Smooth muscle cell (in vitro differentiated cells): Measurements from ENCODE around the gene SCYGR4. TPM values are rescaled to one million over a fixed set of nuclear protein-coding genes. Genes with fewer than 3 reads are reported as not detected.
"Not testable (repeated sequence)": the region's sequence is repeated elsewhere in the genome, so short reads cannot be mapped to it uniquely, and the experiment has no call there.

Source experiments
- DNase-seq: peaks from one replicate; lab custom pipeline; 2025; ENCODE audit not compliant: unreplicated experiment; lab: John Stamatoyannopoulos, UW
- H2AFZ ChIP-seq: fragments of 200-600 bp; sonication (generic); 2 replicates; pipeline ENCODE4 v1.6.0; 2016; ENCODE audit warnings: antibody characterized with exemption, low read depth, mild to moderate bottlenecking
- H3F3A ChIP-seq: fragments of 200-600 bp; sonication (generic); 2 replicates; pipeline ENCODE4 v1.6.0; 2017; ENCODE audit warnings: antibody characterized with exemption, low read depth
- H3K27ac ChIP-seq: fragments of 200-600 bp; sonication (generic); 2 replicates; pipeline ENCODE4 v1.5.1; 2016; ENCODE audit warnings: low read depth, mild to moderate bottlenecking
- H3K27me3 ChIP-seq: fragments of 200-600 bp; sonication (generic); 2 replicates; pipeline ENCODE4 v1.6.1; 2016; ENCODE audit warnings: low read depth, mild to moderate bottlenecking
- H3K36me3 ChIP-seq: fragments of 200-600 bp; sonication (generic); 2 replicates; pipeline ENCODE4 v1.5.1; 2016; ENCODE audit warnings: low read depth
- H3K4me1 ChIP-seq: fragments of 200-600 bp; sonication (generic); 2 replicates; pipeline ENCODE4 v1.5.1; 2016; ENCODE audit warnings: low read depth
- H3K4me2 ChIP-seq: fragments of 200-600 bp; sonication (generic); 2 replicates; pipeline ENCODE4 v1.6.0; 2016; ENCODE audit warnings: mild to moderate bottlenecking
- H3K4me3 ChIP-seq: fragments of 200-600 bp; sonication (generic); 2 replicates; pipeline ENCODE4 v1.5.1; 2016; ENCODE audit warnings: mild to moderate bottlenecking
- H3K79me2 ChIP-seq: fragments of 200-600 bp; sonication (generic); 2 replicates; pipeline ENCODE4 v1.6.0; 2016; ENCODE audit warnings: low read depth, mild to moderate bottlenecking
- H3K9ac ChIP-seq: fragments of 200-600 bp; sonication (generic); 2 replicates; pipeline ENCODE4 v1.6.0; 2016; ENCODE audit warnings: low read depth
- H3K9me3 ChIP-seq: fragments of 200-600 bp; sonication (generic); replicated peaks from 2 replicates; pipeline ENCODE4 v1.5.1; 2016; ENCODE audit warnings: low read depth
- H4K20me1 ChIP-seq: fragments of 200-600 bp; sonication (generic); 2 replicates; pipeline ENCODE4 v1.6.0; 2016; ENCODE audit warnings: low read depth
- WGBS: methylation state at CpG from one replicate; pipeline ENCODE4 v1.1.7; 2016; ENCODE audit warnings: low lambda C conversion rate; 5-methylcytosine and 5-hydroxymethylcytosine counted together
- polyA plus RNA-seq: library from polyadenylated mRNA; unstranded; fragments of >200 nt; fragmentation: Nextera tagmentation; extraction: Ambion mirVana; gene quantifications from 2 replicates; pipeline ENCODE4 v1.2.1, GENCODE V29; 2016
- total RNA-seq: library from RNA; depleted of rRNA; stranded (reverse); fragments of >200 nt; gene quantifications from 2 replicates; pipeline ENCODE4 v1.2.3, GENCODE V29; 2014
- TF ChIP-seq, protein P1 (sequence below): fragments of 200-600 bp; sonication (generic); IDR thresholded peaks from 2 replicates; pipeline ENCODE4 v1.5.1; 2017; ENCODE audit warnings: borderline replicate concordance, mild to moderate bottlenecking, antibody characterized with exemption; ENCODE audit not compliant: insufficient read depth, poor library complexity, severe bottlenecking

SCYGR4 gene
- total and polyA plus RNA-seq, 2 experiments from 2014 or later = not detected

GRCh38 chr2:227597998-227598397 lies 19.3 kb upstream of the SCYGR4 start:
- no peak overlapping the region for H3K4me3 ChIP-seq
- no peak overlapping the region for H3K4me2 ChIP-seq
- no peak for DNase-seq
- H3K79me2 ChIP-seq = no peaks in the 10 kb centered on the region
- TF ChIP-seq, protein P1, sequence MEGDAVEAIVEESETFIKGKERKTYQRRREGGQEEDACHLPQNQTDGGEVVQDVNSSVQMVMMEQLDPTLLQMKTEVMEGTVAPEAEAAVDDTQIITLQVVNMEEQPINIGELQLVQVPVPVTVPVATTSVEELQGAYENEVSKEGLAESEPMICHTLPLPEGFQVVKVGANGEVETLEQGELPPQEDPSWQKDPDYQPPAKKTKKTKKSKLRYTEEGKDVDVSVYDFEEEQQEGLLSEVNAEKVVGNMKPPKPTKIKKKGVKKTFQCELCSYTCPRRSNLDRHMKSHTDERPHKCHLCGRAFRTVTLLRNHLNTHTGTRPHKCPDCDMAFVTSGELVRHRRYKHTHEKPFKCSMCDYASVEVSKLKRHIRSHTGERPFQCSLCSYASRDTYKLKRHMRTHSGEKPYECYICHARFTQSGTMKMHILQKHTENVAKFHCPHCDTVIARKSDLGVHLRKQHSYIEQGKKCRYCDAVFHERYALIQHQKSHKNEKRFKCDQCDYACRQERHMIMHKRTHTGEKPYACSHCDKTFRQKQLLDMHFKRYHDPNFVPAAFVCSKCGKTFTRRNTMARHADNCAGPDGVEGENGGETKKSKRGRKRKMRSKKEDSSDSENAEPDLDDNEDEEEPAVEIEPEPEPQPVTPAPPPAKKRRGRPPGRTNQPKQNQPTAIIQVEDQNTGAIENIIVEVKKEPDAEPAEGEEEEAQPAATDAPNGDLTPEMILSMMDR = no peak
- no peak overlapping the region for H3K27ac ChIP-seq
- H3K9me3 ChIP-seq = no peaks in the 10 kb centered on the region
- no peaks in the 10 kb centered on the region for H4K20me1 ChIP-seq
- no peaks in the 10 kb centered on the region for H3K27me3 ChIP-seq
- no peaks in the 10 kb centered on the region for H3K36me3 ChIP-seq
- no peak overlapping the region for H3K9ac ChIP-seq
- WGBS = 49% methylated on average over 4 of the region's 4 CpGs
- no peak overlapping the region for H2AFZ ChIP-seq
- no peaks in the 10 kb centered on the region for H3K4me1 ChIP-seq
- H3F3A ChIP-seq = no peaks in the 10 kb centered on the region

DNA sequence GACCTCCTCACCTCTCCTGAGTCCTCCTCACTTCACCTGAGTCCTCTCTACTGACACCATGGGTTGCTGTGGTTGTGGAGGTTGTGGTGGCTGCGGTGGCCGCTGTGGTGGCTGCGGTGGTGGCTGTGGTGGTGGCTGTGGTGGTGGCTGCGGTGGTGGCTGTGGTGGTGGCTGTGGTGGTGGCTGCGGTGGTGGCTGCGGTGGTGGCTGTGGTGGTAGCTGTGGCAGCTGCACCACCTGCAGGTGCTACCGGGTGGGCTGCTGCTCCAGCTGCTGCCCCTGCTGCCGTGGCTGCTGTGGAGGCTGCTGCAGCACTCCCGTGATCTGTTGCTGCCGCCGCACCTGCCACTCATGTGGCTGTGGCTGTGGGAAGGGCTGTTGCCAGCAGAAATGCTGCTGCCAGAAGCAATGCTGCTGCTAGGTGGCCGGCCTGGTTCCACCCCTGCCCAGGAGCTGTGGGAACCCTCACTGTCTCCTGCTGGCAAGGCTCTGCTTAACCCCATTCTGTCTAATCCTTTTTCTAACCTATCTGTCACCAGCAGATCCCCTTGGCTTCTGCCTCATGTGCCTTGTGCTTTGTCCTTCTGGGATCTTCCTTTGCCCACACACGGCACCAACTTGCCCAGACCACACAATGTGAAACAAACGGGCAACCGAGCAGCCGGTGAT lies 18.3 kb upstream of the SCYGR4 start, which contains the start of gene SCYGR2:
TSS of gene SCYGR2 (plus strand) at position 59 of the 669 bp plus-strand sequence. CDS start at position 59, 0 bp downstream.
- DNase-seq, H3K79me2 ChIP-seq, H4K20me1 ChIP-seq, H3K36me3 ChIP-seq, H3F3A ChIP-seq, H2AFZ ChIP-seq, H3K9ac ChIP-seq, H3K4me3 ChIP-seq, H3K27me3 ChIP-seq, H3K4me1 ChIP-seq, H3K27ac ChIP-seq, H3K9me3 ChIP-seq, H3K4me2 ChIP-seq: not testable (repeated sequence)
- WGBS = 91% methylated on average over 16 of the region's 16 CpGs

DNA sequence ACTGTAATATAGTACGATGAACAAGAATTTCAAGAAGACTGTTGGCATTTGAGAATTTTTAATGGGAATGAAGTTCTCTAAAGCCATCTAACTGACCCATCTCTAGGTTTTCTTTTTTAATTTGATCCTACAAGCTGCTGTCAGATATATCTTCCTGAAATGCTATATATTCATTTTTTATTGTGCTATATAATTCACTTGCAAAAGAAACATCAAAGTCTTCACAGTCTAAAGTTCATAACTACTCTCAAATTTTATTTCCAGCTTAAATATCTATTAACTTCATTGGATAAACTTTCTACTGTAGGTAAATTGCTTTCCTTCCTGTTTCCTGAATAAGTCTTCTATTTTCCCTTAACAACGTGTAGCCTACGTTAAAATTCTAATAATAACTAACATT lies 14.9 kb upstream of the SCYGR4 start:
- 96% methylated on average over 3 of the region's 3 CpGs for WGBS
- TF ChIP-seq, protein P1 = no peak

GRCh38 chr2:227606476-227606875 lies 10.8 kb upstream of the SCYGR4 start:
- no peaks in the 10 kb centered on the region for H3K4me1 ChIP-seq
- no peak overlapping the region for H3K4me3 ChIP-seq
- no peaks in the 10 kb centered on the region for H3K9me3 ChIP-seq
- H3K79me2 ChIP-seq = no peaks in the 10 kb centered on the region
- no peak overlapping the region for H2AFZ ChIP-seq
- no peak overlapping the region for H3K9ac ChIP-seq
- no peak overlapping the region for H3K4me2 ChIP-seq
- H3F3A ChIP-seq = no peaks in the 10 kb centered on the region
- 91% methylated on average over 1 of the region's 1 CpG for WGBS
- TF ChIP-seq, protein P1 = no peak
- no peak for DNase-seq
- no peaks in the 10 kb centered on the region for H3K36me3 ChIP-seq
- H3K27ac ChIP-seq = no peak overlapping the region
- H4K20me1 ChIP-seq = no peaks in the 10 kb centered on the region
- H3K27me3 ChIP-seq = no peaks in the 10 kb centered on the region

More for the DNA sequence above, 14.9 kb upstream of the SCYGR4 start:
- no peak for DNase-seq
- Histone ChIP-seq H3K4me2 (no peak overlapping the region), H3K79me2 (no peaks in the 10 kb centered on the region), H3K36me3 (no peaks in the 10 kb centered on the region), H4K20me1 (no peaks in the 10 kb centered on the region), H3K9me3 (no peaks in the 10 kb centered on the region), H3K4me1 (no peaks in the 10 kb centered on the region), H3F3A (no peaks in the 10 kb centered on the region), H3K9ac (no peak overlapping the region), H3K27ac (no peak overlapping the region), H2AFZ (no peak overlapping the region), H3K27me3 (no peaks in the 10 kb centered on the region), H3K4me3 (no peak overlapping the region)
